ENCODE results near the gene NTM. TPM values are rescaled to one million over a fixed set of nuclear protein-coding genes. Genes with fewer than 3 reads are reported as not detected.
A peak's percentile ranks its signal among the peaks of the same experiment; 100 is the strongest.

Gene NTM
- total RNA-seq, 1 donor from 2014 or later, result not detected

DNA sequence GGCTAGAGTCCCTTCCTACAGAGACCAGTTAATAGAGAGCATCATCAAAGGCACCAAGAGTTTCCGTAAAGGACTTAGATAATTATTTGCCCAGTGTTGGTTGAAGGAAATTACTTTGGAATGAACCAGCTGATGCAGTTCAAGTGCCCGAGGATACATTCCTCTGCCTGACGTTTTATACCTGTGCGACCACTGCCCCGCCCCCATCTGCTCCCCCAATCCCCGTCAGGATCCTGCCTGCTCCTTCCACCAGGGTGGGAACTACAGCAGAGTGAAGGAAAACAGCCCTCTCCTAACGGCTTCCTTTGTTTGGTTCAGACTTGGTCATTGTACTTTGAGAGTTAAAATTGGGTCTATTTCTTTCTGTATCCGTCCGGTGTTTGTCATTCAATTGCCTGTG, 761.5 kb downstream of the NTM start:
- no peak for DNase-seq (ENCODE audit: low read depth in 2 of 2)

DNA sequence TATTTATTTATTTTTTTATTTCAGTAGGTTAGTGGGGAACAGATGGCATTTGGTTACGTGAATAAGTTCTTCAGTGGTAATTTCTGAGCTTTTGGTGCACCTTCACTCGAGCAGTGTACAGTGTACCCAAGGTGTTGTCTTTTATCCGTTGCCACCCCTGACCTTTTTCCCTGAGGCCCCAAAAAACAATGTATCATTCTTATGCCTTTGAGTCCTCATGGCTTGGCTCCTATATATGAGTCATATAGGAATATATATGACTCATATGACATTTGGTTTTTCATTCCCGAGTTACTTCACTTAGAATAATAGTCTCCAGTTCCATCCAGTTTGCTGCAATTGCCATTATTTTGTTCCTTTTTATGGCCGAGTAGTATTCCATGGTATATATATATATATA, 763.9 kb downstream of the NTM start:
- no peak for DNase-seq (ENCODE audit: low read depth in 2 of 2)

DNA sequence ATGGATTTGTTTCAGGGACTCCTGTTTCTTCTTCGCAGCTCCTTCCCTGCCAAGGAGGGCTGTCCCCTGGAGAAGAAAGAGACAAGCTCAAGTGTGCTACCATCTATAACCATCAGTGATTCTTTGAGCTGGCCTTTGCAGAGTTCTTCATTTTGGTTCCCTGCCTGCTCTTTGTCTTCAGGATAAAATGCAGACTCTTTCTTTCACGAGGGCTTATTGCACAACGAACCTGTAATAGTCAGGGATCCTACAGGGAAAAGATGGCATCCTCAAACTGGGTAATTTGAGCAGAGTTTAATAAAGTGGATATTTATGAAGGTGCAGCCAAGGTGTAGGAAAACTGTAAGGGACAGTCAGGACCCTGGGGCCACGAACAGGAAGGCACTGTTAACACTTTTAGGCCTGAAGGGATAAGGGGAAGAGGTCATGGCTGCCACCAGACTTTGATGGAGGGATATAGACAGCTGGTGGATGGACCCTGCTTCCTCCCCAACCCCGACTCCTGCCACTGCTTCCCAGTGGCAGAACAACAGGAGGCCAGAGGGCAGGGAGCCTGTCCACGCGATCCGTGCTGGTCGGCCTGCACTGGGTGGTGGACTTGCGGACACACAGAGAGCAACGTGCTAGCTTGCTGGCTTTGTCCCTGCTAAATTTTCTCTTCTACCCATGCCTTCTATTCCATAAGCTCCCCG, 767.0 kb downstream of the NTM start:
- DNase-seq (ENCODE audit: low read depth in 2 of 2), result no peak

DNA sequence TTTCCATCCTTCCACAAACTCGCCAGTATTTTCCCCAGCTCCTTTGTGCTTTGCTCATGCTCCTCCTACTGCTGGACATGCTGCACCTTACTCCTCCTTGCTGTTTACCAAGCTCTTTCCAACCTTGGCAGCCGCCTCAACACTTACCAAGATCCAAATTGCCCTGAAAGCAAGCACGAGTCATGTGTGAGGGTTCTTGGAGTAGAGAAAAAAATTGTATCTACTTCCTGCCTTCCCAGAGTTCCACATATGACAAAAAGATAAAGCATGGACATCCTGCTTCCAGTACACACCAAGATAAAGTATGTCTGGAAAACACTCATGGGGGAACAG, 767.5 kb downstream of the NTM start:
- DNase-seq (ENCODE audit: low read depth in 2 of 2), result no peak

DNA sequence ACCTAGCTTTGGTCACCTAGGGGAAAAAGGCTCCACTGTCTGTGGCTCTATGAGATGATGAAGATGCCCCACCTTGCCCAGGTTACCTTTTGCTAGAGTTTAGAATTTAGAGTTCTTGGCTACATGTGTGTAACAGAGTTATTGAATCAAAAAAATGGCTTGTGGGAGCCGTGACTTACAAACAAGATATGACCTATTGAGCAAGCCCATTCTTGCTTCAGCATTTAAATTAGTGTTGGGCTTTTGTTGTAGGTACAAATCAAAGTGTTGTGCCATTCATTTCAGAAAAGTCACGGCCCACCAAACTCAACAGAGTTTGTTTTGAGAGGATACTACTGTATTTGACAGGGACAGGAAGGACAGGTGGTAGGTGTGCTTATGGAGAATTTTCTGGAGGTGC, 768.8 kb downstream of the NTM start:
- no peak for DNase-seq (ENCODE audit: low read depth in 2 of 2)

DNA sequence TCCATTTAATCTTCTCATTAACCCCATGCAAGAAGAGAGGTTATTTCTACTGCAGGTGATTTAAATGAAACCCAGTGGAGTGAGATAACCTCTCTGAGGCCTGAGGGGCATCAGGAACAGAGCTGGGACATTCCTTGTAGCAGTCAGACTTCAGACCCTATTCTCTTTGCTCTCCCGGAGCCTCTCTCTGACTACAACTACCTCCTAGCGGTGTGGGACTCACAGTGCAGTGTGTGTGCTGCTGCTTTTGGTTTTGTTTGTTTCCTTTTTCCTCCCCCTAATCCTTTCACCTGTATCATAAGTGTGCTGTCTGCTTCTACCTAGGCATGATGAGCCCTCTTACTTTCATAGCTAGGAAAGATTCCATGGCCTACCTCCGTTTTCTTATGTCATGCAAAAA, 769.6 kb downstream of the NTM start:
- peak in 1 of 2 donors; percentile 13 for DNase-seq (ENCODE audit: low read depth in 2 of 2)

DNA sequence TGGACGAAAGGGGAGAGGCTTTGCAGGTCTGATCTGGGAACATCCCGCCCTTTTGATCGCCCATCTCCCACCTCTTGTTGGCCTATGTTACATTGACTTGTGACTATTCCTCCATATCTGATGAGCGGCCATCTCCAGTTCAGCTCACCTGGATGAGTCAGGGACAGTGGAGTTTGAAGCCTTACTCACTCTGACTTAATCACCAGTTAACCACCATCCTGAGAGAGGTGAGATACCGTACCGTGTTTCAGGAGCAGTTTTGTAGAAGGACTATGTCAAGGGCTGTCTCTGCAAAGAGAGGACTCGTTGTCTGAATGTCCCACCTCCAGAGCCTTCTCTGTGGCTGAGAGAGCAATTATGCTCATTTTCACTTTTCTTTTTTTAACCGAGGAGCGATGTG, 771.7 kb downstream of the NTM start:
- no peak for DNase-seq (ENCODE audit: low read depth in 2 of 2)

DNA sequence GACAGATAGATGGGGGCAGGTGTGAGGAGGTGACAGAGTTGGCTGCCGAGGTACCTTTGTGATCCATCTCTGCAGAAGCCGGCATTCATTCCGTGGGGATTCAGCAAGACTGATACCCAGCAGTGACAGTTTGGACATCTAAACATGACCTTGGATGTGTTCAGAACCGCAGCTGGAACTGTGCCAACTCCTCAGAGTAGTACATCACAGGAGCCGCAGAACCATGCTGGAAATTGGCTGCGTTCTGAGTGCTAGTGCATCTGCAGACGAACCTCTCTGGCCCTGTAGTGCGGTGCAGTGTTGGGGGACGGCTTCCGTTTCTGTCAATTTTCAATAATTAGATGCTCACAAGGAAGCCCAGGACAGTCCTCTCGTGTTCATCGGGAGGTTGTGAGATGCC, 772.1 kb downstream of the NTM start:
- DNase-seq (ENCODE audit: low read depth in 2 of 2), result no peak

DNA sequence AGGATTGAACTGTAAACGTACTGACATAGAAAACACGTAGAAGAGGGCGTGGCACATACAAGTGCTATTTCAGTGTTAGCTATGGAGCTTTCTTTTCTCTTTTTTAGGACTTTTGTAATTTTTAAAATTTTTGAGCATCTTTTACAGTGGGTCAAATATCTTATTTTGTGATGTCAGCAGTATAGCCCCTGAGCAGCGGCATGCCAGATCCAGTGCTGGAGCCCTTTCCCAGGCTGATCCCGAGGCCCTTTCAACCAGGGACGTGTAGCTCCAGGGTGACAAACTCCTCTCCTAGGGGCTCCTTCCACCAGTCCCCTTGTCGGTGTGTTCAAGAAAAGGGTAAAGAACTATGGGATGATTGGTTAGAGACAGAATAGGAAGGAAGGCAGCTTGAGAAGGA, 777.0 kb downstream of the NTM start:
- no peak for DNase-seq (ENCODE audit: low read depth in 2 of 2)

DNA sequence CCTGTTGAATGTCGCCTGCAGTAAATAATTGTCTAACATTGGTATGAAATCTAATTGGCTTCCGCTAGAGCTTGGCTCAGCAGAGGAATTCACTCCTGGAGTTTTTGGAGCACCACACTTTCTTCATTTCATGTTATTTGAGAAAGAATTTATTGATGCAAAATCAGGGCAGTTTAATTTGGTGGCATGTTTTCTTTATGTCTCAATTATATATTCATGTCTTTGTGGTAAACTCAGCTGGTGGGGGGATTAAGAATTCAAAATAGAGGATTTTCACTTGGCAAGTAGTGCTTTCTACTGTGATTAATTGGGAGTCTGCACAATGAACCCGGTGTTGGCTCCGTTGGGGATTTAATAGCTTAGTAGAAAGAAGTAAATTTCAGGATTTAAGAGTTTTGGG, 784.4 kb downstream of the NTM start:
- no peak for DNase-seq (ENCODE audit: low read depth in 2 of 2)

DNA sequence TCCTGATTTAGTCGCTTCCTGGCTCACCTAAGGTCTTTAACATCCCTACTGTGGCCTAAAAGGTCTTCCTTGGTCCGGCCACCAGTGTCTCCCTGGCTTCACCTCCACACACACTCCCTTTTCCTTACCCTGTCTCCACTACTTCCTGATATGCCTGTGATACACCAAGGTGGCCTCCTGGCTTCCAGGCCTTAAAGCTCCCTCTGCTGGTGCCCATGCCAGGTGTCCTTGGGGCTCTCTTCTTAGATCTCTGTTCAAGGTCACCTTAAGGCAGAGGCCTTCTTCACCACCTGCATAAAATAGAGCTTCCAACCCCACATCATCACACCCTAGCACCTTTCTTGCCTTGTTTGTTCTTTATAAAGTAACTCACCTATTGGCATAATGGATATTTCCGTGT, 787.7 kb downstream of the NTM start:
- peak in 1 of 2 donors; percentile 32 for DNase-seq (ENCODE audit: low read depth in 2 of 2)

DNA sequence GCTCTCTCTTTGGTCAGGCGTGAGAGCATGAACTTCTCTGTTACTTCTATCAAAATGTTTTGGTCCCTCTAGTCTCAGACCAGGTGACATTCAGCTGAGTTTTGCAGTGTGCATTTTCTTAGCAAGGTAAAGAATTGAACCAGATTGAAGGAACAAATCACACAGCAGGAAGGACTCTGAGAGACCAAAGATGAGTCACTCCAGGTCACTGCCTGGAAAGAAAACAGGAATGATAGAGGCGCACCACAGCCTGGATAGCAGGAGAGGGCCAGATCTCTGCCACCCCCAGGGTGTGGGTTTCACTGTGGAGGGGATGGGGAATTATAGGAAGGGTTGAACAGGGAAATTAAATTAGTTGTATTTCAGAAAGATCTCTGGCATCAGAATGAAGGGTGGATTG, 788.3 kb downstream of the NTM start:
- DNase-seq (ENCODE audit: low read depth in 2 of 2), result no peak

DNA sequence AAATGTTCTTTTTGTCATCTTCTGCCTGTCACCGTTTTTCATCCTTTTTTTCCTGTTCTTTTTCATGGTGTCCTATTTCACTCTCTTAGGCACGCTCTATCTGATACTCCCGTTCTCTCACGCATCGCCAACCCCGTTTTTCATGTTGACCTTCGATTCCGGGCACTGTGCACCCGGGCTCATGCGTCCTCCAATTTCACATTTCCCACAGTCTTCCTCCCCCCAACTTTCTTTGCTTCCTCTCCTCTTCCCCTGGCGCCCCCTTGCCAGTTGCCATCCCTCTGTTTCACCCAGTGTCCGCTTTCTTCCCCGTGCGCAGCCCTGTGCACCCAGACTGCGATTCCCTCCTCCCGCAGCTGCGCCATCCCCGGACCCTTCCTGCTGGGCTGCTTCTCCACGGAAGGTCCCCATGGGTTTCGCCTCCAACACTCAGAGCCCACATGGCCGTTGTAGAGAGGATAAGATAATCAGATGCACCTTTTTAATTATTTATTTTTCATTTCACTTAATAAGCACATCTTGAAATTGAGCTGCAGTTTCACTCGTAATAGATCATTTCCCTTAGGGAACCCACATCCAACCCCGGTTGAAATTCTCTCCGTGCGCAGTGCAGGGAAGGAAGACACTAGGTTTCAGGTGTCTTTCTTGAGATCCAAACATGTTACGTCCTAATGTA, 791.1 kb downstream of the NTM start:
- DNase-seq (ENCODE audit: low read depth in 2 of 2), result no peak

DNA sequence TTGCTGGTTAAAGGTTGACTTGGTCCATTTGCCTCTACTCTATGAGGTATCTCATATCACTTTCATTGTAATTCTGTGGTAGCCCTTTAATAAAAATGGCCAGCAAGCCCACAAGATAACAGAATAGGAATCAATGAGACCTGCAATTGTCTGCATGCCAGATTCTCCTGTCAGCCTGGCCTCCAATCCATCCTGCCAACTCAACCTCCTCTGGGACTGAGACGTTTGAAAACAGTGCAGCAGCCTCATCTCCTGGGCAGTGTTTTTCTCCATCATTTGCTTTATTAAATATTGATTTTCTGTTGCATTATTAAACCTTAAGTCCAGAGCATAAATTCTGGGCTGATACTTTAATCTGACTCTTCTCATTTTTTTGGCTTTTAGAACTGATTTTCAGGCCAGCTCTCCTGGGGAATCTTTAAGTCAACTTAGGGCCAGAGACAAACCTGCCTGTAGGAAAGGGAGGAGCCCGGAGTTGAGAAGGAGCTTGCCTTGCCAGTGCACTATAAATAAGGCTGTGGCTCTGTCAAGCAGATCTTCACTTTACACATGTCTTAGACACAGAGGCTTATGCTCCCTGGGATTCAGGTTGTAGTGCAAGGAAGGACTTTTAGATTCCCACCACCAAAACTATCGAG, 798.0 kb downstream of the NTM start:
- DNase-seq (ENCODE audit: low read depth in 2 of 2), result no peak

DNA sequence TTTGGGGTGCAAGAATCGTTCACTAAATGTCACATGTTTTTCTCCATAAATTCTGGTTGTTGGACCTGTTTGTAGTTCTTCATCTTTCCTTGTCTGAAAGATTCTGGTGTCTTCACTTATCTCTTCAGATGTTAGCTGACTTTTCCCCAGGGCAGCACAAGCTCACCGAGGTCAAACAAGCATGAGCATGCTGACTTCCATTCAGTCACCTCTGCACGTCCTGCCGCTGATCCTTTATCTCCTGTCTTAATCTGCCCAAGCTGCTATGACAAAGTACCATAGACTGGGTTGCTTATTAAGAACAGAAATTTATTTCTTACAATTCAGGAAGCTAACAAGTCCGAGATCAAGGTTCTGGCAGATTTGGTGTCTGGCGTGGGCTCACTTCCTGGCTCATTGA, 800.6 kb downstream of the NTM start:
- DNase-seq (ENCODE audit: low read depth in 2 of 2), result no peak

DNA sequence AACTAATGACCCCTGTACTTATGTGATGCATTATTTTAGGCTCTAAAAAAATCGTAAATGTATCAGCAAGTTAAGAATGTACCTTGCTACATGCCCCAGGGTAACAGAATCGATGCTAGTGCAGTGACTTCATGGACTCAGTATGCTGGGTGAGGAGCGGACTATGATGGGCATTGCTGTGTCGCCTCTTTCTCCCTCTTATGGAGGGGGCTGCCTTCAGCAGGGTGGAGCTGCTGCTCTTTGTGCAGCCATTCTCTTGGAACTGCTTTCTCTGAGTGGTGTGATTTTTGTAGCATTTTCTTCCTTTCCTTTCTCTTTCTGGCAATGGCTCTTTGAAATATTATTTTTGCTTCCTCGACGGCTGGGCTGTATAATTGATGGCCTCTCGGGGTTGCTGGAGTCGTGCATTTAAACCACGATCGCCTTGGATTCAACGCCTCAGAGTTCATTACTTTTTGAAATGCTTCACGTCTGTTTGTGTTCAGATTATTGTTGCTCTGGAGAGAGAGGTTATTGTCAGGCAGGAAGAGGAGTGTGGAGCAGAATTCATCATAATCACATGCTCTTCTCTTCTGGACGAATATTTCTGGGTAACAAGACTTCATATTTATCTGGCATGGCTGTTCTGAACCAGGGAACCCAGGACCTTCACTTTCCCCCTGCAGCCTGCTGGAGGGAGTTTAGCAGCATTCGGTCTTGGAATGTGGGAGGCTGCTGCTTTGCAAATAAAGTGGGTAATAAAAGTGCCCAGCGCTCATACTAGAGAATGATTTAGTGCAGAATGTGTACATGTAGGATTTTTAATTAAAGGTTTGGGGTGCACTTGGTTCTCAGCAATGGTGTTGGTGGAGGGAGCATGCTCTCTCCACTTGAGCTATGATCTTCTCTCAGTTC, 804.2 kb downstream of the NTM start:
- no peak for DNase-seq (ENCODE audit: low read depth in 2 of 2)

DNA sequence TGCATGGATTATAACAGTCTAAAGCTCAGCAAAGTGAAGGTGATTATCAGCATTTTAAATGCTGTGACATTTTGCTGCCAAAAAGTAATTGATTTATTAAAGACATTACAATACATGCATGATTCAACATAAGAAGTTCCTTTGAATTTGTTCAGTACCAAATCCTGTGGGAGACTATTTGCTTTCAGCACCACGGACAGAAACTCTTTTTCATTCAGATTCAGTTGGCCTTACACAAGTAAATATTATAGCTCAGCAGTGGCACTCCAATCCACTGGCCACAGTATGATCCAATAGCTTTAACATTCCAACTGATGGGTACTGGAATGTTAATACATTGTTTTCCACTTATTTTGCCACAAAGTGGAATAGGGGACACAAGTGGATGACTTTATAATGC, 806.7 kb downstream of the NTM start:
- peak; percentile 19 to 53 for DNase-seq (ENCODE audit: low read depth in 2 of 2)

DNA sequence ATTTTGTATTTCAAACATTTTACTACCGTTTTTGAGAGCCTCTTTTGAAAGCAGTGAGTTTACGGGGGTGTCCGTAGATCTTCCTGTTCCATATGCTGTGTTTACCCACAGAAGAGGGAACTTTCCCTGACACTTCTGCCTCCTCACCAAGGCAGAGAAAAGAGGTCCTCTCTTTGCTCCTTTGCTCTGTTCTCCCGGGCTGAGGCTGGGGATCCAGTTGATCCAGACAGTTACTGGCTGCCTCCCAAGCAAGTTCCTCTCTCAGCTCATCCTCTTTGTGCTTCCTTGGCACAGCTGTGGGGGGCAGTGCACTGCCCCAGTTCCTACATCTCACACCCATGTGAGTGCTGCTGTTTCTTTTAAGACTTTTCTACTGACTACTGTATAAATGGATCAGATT, 813.7 kb downstream of the NTM start:
- DNase-seq (ENCODE audit: low read depth in 2 of 2), result no peak

DNA sequence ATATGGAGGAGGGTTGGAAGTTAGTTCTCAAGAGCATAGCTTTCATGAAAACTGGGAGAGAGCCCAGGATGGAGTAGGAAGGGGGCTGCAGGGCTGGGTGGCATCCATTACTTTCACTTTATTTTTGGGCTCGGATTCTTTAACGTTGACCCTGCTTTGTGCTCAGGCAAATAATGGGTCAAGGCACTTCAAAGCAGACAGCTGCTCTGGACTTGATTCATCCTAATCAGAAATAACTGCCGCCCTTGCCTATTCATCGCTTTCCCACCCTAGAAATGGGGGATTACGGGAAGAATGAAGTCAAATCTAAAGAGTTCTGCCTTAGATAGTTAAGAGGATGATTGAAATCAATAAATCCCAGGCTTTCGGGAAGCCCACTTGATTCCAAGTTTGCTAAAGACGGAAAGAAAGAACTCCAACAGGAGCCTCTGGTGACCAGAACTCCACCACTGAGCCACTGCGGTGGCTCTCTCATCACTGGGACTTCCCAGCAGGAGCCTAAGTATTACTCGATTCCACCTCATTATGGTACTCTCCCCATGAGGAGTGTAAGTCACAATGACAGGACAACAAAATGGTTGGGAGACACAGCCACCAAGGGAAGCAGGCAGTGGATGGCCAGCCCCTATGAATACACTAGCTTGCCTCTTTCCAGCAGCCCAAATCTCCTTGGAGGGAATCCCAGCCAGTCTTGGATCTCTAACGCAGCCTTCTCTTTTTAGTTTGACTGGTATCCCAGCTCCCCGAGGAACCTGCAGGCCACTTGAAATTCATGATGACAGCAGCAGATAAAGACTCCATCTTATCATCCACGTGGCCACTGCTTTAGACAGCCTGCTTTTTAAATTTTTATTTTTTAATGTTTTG, 815.5 kb downstream of the NTM start:
- no peak for DNase-seq (ENCODE audit: low read depth in 2 of 2)

DNA sequence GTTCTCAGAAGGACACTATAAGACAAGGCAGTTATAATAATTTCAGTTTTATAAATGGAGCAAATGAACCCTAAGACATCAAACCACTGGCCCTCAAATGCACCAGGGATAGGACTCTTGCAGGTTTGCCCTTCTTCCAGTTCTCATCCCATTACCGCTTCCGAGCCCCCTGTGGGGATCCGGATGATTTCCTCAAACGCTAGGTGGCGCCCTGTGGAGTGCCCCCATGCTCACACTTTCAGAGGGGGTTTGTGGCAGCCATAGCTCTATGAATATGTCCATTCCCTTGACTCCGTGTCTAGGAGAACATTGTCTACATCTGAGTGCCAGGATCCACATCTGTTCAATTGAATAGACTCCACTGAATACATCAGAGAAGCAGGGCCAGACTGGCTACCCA, 816.3 kb downstream of the NTM start:
- no peak for DNase-seq (ENCODE audit: low read depth in 2 of 2)

DNA sequence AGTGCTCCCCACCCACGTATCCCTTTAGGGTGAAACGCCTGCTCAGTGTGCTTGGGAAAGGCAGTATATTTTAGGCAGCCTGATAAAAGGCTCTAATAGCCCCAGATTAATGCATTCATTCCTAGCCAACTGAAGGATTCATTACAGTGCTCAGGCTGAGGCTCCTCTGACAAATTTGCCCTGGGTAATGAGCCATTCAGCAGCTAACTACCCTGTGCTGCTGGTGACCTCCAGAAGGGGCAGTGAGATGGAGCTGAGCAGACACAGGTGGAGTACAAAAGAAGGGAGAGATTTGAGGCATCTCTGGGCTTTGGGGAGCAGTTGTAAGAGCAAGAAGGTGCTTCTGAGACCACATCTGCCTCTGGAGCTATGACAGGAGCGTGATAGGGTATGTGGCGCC, 817.0 kb downstream of the NTM start:
- DNase-seq (ENCODE audit: low read depth in 2 of 2), result no peak

All from lung microvascular endothelial cell (primary cell).